Measurements from ENCODE around the gene KRTCAP2. TPM values are rescaled to one million over a fixed set of nuclear protein-coding genes. Genes with fewer than 3 reads are reported as not detected.

The KRTCAP2 gene
- total RNA-seq, 4 donors from 2014 or later, result 79.8 to 263 (median 162) TPM

- TF ChIP-seq CTCF (IDR thresholded peaks at IDR 0.05) (no peak), POLR2A (IDR thresholded peaks at IDR 0.05) (no peak)
- H3K9me3 ChIP-seq, result no peaks in the 10 kb centered on the region
- no peaks in the 10 kb centered on the region for H3K36me3 ChIP-seq
- 84 to 90% methylated on average over 4 of the region's 4 CpGs for WGBS, 2 donors
- no peak overlapping the region for H3K27ac ChIP-seq
- no peak for DNase-seq
- intact Hi-C loops (cut with DNase I), result no loop called here
- no peaks in the 10 kb centered on the region for H3K27me3 ChIP-seq
- no peak overlapping the region for H3K4me3 ChIP-seq (replicated peaks in 1 of 3)
- H3K4me1 ChIP-seq, result peaks cover 23 to 26% of the 10 kb centered on the region in 2 donors
Measured at GRCh38 chr1:155210314-155211104, 37.4 kb upstream of the KRTCAP2 start.

- Histone ChIP-seq H3K9me3 (no peaks in the 10 kb centered on the region), H3K4me1 (peaks cover 23 to 26% of the 10 kb centered on the region in 2 donors), H3K36me3 (no peaks in the 10 kb centered on the region), H3K4me3 (replicated peaks in 1 of 3) (peak overlapping the region; percentile 89 to 98 (median 96)), H3K27ac (peak overlapping the region; percentile 99 to 100 (median 99)), H3K27me3 (no peaks in the 10 kb centered on the region)
- intact Hi-C loops (cut with DNase I), result loop anchor here (5.0 kb wide), 1 partner anchor 33 kb away; a partner anchor contains a TSS
- TF ChIP-seq POLR2A (IDR thresholded peaks at IDR 0.05), result no peak
- TF ChIP-seq CTCF (IDR thresholded peaks at IDR 0.05), result no peak
- WGBS, 2 donors, result 4 to 5% methylated on average over 11 of the region's 13 CpGs
- no peak for DNase-seq
Measured at GRCh38 chr1:155209312-155209721, 36.2 kb upstream of the KRTCAP2 start.

DNA sequence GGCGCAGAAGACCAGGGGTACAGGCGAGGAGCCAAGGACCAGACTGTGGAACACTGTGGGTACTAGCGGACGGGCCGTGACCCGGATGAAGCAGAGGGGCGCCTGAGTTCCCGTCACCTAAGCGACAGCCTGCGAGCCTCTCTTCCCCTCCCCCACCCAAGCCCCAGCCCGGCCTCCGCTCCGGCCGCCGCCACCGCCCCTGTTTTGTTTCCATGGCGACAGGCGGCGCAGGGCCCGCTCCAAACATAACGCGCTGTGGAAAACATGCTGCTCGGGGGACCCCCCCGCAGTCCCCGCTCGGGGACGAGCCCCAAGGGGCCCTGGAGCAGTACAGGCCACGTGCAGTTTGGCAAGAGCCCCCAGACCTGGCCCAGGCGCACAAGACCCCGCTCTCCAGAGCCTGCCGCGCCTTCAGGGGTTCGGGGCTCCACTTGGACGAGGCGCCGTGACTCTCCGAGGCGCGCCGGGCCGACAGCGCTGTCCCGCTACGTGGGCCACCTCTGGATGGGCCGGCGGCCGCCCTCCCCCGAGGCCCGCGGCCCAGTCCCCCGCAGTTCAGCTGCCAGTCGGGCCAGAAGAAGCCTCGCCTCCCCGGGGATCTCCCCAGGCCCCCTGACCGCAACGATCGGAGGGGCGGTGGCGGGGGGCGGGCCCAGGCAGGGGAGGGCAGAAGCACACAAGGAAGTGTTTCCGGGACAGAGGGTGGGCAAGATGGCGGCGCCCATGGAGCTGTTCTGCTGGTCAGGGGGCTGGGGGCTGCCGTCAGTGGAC lies 35.6 kb upstream of the KRTCAP2 start, which contains the start of gene MTX1:
MTX1 (plus strand) TSS at position 155 of the 771 bp plus-strand sequence; CDS start at position 265, 110 bp downstream.
- Histone ChIP-seq H3K27ac (peak within 1 kb of the TSS; percentile 99 to 100 (median 99)), H3K36me3 (no peaks in the 10 kb centered on the region), H3K4me3 (replicated peaks in 1 of 3) (peak within 1 kb of the TSS; percentile 89 to 98 (median 96)), H3K4me1 (peaks cover 23 to 26% of the 10 kb centered on the region in 2 donors), H3K27me3 (no peaks in the 10 kb centered on the region), H3K9me3 (no peaks in the 10 kb centered on the region)
- peak; percentile 84 to 88 for DNase-seq
- intact Hi-C loops (cut with DNase I), result loop anchor here (5.0 kb wide), 1 partner anchor 34 kb away; a partner anchor contains a TSS
- TF ChIP-seq POLR2A (IDR thresholded peaks at IDR 0.05), result peak in 1 of 2 donors; percentile 53
- no peak for TF ChIP-seq CTCF (IDR thresholded peaks at IDR 0.05)
- 0 to 2% methylated on average over 18 to 21 of the region's 64 CpGs for WGBS, 2 donors

DNA sequence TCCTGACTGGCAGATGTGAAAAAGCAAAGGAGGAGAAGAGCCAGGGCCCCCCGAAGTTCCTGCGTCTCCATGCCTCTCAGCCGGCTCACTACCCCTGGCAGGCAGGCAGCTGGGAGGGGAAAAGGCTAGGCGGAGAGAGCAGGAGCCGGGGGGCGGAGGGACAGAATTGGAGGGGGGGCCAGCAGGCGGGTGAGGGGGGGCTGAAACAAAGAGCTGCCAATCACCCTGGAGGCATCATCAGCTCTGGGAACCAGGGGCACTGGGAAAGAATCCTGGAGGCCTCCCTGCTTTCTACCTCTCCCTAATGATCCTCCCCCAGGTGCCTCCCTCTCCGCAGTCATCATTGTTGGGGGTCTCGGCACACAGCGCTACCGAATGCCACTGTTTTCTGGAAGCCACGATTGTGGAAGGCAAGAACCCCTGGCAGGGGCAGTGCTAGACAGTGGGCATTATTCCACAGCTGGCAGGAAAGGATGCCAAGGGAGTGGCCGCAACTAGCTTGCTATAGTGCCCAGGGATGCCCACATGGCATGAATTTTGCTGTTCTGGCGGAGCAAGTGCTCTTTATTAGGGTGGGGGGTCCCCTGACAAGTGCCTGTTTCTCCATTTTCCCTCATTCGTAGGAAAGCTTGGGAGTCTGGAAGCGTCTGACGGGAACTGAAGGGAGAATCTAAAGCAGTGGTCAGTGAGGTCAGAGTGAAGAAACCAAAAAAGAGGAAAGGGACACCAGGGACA lies 34.9 kb upstream of the KRTCAP2 start, which contains the start of gene THBS3:
THBS3 (minus strand) TSS at position 92 of the 735 bp plus-strand sequence; CDS start at position 71, 21 bp downstream.
- 18 to 32% methylated on average over 17 of the region's 17 CpGs for WGBS, 2 donors
- H3K27me3 ChIP-seq, result no peaks in the 10 kb centered on the region

More for the DNA sequence above, 34.9 kb upstream of the KRTCAP2 start, which contains the start of gene THBS3:
- no peak for DNase-seq
- Histone ChIP-seq H3K27ac (peak within 1 kb of the TSS; percentile 99 to 100 (median 99)), H3K4me1 (peaks cover 23 to 26% of the 10 kb centered on the region in 2 donors), H3K36me3 (no peaks in the 10 kb centered on the region), H3K9me3 (no peaks in the 10 kb centered on the region), H3K4me3 (replicated peaks in 1 of 3) (peak within 1 kb of the TSS; percentile 89 to 98 (median 96))
- TF ChIP-seq CTCF (IDR thresholded peaks at IDR 0.05) (no peak), POLR2A (IDR thresholded peaks at IDR 0.05) (no peak)
- intact Hi-C loops (cut with DNase I), result loop anchor here (5.0 kb wide), 1 partner anchor 34 kb away; a partner anchor contains a TSS

Measured in thyroid gland (tissue), 4 donors.